ENCODE measurements around the gene RAMP3. TPM values are rescaled to one million over a fixed set of nuclear protein-coding genes. Genes with fewer than 3 reads are reported as not detected.

Gene RAMP3
- total RNA-seq, 1 experiment from 2014 or later, result not detected

DNA sequence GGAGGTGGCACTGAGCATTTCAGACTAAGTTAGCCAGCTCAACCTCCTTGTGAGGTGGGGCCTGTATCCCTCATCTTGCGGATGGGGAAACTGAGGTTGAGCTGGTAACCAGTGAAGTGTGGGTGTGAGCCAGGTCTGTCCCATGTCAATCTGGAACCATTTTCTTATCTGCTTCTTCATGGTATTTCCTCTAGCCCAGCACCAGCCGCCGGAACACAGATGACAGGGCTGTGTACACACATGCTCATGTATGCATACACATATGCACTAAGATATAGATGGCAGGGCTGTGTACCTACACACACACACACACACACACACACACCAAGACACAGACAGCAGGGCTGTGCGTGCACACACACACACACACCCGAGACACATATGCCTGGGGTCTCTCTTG is 18.5 kb downstream of the RAMP3 start:
- Histone ChIP-seq H3K27ac (no peak overlapping the region), H3K27me3 (ENCODE audit: insufficient read depth, low read depth) (peaks cover 89% of the 10 kb centered on the region), H3K9me2 (ENCODE audit: insufficient read depth) (no peaks in the 10 kb centered on the region), H3K4me2 (no peak overlapping the region), H4K20me1 (ENCODE audit: insufficient read depth) (no peaks in the 10 kb centered on the region), H2AFZ (no peak overlapping the region), H3K4me1 (replicated peaks; ENCODE audit: insufficient read depth) (no peaks in the 10 kb centered on the region), H3K36me3 (ENCODE audit: low read depth) (no peaks in the 10 kb centered on the region), H3K4me3 (no peak overlapping the region), H3F3A (ENCODE audit: insufficient read depth, low read depth) (no peaks in the 10 kb centered on the region), H3K79me2 (ENCODE audit: low read depth) (no peaks in the 10 kb centered on the region), H3K9me3 (ENCODE audit: insufficient read depth, low read depth) (no peaks in the 10 kb centered on the region)
- intact Hi-C loops (cut with micrococcal nuclease; ENCODE audit: unreplicated experiment), result no loop called here
- BruUV-seq (replicated peaks), result no TSS peak
- TF ChIP-seq, protein P1, sequence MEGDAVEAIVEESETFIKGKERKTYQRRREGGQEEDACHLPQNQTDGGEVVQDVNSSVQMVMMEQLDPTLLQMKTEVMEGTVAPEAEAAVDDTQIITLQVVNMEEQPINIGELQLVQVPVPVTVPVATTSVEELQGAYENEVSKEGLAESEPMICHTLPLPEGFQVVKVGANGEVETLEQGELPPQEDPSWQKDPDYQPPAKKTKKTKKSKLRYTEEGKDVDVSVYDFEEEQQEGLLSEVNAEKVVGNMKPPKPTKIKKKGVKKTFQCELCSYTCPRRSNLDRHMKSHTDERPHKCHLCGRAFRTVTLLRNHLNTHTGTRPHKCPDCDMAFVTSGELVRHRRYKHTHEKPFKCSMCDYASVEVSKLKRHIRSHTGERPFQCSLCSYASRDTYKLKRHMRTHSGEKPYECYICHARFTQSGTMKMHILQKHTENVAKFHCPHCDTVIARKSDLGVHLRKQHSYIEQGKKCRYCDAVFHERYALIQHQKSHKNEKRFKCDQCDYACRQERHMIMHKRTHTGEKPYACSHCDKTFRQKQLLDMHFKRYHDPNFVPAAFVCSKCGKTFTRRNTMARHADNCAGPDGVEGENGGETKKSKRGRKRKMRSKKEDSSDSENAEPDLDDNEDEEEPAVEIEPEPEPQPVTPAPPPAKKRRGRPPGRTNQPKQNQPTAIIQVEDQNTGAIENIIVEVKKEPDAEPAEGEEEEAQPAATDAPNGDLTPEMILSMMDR (conservative IDR thresholded peaks at IDR 0.05), result no peak
- no peak for TF ChIP-seq EZH2 (IDR thresholded peaks at IDR 0.05; ENCODE audit: low read depth)
- ChIA-PET POLR2A (ENCODE audit: unreplicated experiment) (no interaction called here), CTCF (no interaction called here)
- DNase-seq, result no peak

DNA sequence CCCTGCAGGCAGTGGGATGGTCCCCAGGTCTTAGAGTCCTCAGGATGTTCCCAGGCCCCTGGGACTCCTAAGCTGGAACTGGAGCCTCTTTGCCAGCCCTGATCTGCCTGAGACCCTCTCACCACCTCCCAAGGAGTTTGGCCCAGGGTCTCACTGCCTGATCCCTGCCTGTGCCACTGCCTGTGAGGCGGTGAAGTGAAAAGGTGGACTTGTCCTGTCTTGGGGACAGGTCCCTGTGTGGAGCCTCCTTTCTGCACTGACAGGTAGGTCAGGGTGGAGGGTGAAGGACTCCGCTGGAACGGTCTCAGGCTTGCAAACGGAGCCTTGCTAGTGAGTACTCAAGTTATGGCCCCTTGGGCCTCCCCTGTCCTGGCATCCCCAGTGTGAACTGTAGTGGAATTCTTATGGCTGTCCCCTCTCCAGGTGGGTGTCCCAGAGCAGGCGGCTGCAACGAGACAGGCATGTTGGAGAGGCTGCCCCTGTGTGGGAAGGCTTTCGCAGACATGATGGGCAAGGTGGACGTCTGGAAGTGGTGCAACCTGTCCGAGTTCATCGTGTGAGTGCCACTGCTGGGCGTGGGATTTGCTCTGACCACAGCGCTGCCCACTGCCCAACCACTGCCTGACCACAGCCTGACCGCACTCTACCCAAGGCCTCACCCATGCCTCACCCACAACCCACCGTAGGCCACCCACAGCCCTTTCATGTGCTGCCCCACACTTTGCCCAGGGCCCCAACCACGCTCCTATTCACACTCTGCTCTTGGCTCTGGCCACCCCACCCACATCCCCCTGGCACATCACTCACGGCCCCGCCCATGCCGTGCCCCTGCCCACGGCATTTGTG is 19.5 kb downstream of the RAMP3 start:
- no TSS peak for BruUV-seq (replicated peaks)
- TF ChIP-seq, protein P1 (conservative IDR thresholded peaks at IDR 0.05), result no peak
- TF ChIP-seq EZH2 (IDR thresholded peaks at IDR 0.05; ENCODE audit: low read depth), result no peak
- DNase-seq, result peak in 1 of 2 experiments; percentile 24

DNA sequence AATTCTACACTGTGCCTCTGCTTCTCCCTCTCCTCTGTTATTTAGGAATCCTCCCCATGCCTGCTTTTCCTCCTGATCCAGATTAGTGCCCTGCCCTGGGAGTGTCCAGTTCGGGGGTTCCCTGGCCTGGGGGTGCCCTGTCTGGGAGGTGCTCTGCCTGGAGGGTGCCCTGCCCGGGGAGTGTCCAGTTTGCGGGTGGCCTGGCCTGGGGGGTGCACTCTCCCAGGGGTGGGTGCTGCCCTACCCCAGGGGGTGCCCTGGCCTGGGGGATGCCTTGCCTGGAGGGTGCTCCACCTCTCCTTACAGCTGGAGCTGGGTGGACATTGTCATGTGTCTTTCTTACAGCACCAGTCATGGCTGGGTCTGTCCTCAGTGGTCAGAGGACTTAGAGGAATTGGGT is 20.2 kb downstream of the RAMP3 start:
- Histone ChIP-seq H3K36me3 (ENCODE audit: low read depth) (no peaks in the 10 kb centered on the region), H3K4me1 (replicated peaks; ENCODE audit: insufficient read depth) (no peaks in the 10 kb centered on the region), H3K9me2 (ENCODE audit: insufficient read depth) (no peaks in the 10 kb centered on the region), H4K20me1 (ENCODE audit: insufficient read depth) (no peaks in the 10 kb centered on the region), H3K27me3 (ENCODE audit: insufficient read depth, low read depth) (peaks cover 99% of the 10 kb centered on the region), H3K79me2 (ENCODE audit: low read depth) (no peaks in the 10 kb centered on the region), H3K9me3 (ENCODE audit: insufficient read depth, low read depth) (no peaks in the 10 kb centered on the region), H3K4me2 (no peak overlapping the region), H3K27ac (no peak overlapping the region), H3F3A (ENCODE audit: insufficient read depth, low read depth) (no peaks in the 10 kb centered on the region), H2AFZ (no peak overlapping the region), H3K4me3 (no peak overlapping the region)
- CTCF ChIA-PET, result no interaction called here
- intact Hi-C loops (cut with micrococcal nuclease; ENCODE audit: unreplicated experiment), result no loop called here
- POLR2A ChIA-PET (ENCODE audit: unreplicated experiment), result no interaction called here
- DNase-seq, result no peak
- no peak for TF ChIP-seq EZH2 (IDR thresholded peaks at IDR 0.05; ENCODE audit: low read depth)
- TF ChIP-seq, protein P1 (conservative IDR thresholded peaks at IDR 0.05), result no peak
- no TSS peak for BruUV-seq (replicated peaks)

More for the DNA sequence above, 19.5 kb downstream of the RAMP3 start:
- H3K9me3 ChIP-seq (ENCODE audit: insufficient read depth, low read depth), result no peaks in the 10 kb centered on the region
- no peaks in the 10 kb centered on the region for H4K20me1 ChIP-seq (ENCODE audit: insufficient read depth)
- peaks cover 98% of the 10 kb centered on the region for H3K27me3 ChIP-seq (ENCODE audit: insufficient read depth, low read depth)
- no peak overlapping the region for H3K4me3 ChIP-seq
- H3K79me2 ChIP-seq (ENCODE audit: low read depth), result no peaks in the 10 kb centered on the region
- H2AFZ ChIP-seq, result no peak overlapping the region
- ChIA-PET POLR2A (ENCODE audit: unreplicated experiment) (no interaction called here), CTCF (no interaction called here)
- H3K4me1 ChIP-seq (replicated peaks; ENCODE audit: insufficient read depth), result no peaks in the 10 kb centered on the region
- H3K27ac ChIP-seq, result no peak overlapping the region
- no peaks in the 10 kb centered on the region for H3F3A ChIP-seq (ENCODE audit: insufficient read depth, low read depth)
- no peaks in the 10 kb centered on the region for H3K36me3 ChIP-seq (ENCODE audit: low read depth)
- no peak overlapping the region for H3K4me2 ChIP-seq
- H3K9me2 ChIP-seq (ENCODE audit: insufficient read depth), result no peaks in the 10 kb centered on the region
- intact Hi-C loops (cut with micrococcal nuclease; ENCODE audit: unreplicated experiment), result no loop called here
